Measurements from ENCODE around the gene DKK1. TPM values are rescaled to one million over a fixed set of nuclear protein-coding genes. Genes with fewer than 3 reads are reported as not detected.

Gene DKK1
- total RNA-seq, 1 donor from 2014 or later: not detected

DNA sequence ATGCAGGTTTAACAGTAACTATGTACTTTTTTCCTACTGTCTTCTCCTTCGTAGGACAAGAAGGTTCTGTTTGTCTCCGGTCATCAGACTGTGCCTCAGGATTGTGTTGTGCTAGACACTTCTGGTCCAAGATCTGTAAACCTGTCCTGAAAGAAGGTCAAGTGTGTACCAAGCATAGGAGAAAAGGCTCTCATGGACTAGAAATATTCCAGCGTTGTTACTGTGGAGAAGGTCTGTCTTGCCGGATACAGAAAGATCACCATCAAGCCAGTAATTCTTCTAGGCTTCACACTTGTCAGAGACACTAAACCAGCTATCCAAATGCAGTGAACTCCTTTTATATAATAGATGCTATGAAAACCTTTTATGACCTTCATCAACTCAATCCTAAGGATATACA is 2.4 kb downstream of the DKK1 start:
- POLR2A ChIA-PET: no interaction called here
- Mint-ChIP-seq H3K4me3 (no peak overlapping the region), H3K9me3 (no peaks in the 10 kb centered on the region), H3K27ac (no peak overlapping the region), H3K4me1 (peaks cover 22% of the 10 kb centered on the region), H3K36me3 (ENCODE audit: low read depth) (no peaks in the 10 kb centered on the region), H3K27me3 (peaks cover 29% of the 10 kb centered on the region)
- intact Hi-C loops (cut with micrococcal nuclease): no loop called here
- TF ChIP-seq, protein P1, sequence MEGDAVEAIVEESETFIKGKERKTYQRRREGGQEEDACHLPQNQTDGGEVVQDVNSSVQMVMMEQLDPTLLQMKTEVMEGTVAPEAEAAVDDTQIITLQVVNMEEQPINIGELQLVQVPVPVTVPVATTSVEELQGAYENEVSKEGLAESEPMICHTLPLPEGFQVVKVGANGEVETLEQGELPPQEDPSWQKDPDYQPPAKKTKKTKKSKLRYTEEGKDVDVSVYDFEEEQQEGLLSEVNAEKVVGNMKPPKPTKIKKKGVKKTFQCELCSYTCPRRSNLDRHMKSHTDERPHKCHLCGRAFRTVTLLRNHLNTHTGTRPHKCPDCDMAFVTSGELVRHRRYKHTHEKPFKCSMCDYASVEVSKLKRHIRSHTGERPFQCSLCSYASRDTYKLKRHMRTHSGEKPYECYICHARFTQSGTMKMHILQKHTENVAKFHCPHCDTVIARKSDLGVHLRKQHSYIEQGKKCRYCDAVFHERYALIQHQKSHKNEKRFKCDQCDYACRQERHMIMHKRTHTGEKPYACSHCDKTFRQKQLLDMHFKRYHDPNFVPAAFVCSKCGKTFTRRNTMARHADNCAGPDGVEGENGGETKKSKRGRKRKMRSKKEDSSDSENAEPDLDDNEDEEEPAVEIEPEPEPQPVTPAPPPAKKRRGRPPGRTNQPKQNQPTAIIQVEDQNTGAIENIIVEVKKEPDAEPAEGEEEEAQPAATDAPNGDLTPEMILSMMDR (IDR thresholded peaks at IDR 0.05): no peak
- ATAC-seq (ENCODE audit: low read depth) (no peak), DNase-seq (no peak)
- CTCF ChIA-PET: no interaction called here

DNA sequence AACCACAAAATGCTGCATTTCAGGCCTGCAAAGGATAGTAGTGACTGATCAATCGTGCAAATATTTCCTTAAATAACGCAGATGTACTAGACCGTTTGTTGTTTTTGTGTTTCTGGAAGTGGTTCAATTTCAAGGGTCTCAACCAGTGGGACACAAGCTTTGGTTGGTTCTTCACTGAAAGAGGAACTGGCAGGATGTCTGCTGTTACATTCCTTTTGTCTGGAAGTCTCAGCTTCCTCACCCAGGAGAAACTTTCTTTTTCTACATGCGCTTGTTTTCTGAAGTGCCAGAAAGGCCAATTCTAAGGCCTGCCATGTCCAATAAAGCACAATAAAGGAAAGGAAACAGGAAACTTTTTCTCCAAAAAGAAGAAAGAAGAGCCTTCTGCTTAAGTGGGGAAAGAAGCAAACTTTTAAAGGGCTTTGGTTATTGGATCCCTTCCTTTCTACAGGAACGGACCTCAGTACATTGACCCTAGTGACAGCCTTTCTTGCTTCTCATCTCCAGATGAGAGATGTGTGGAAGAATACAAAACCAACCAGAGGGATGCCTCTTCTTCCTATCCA is 4.1 kb downstream of the DKK1 start:
- no peak for ATAC-seq (ENCODE audit: low read depth)
- H3K4me1 Mint-ChIP-seq: peaks cover 18% of the 10 kb centered on the region
- no peaks in the 10 kb centered on the region for H3K9me3 Mint-ChIP-seq
- DNase-seq: no peak
- ChIA-PET CTCF (interaction anchor here (0.8 kb wide), 1 partner anchor 22 kb away, joined by 3 read pairs; no protein-coding TSS in a partner anchor), POLR2A (no interaction called here)
- H3K4me3 Mint-ChIP-seq: no peak overlapping the region
- H3K36me3 Mint-ChIP-seq (ENCODE audit: low read depth): no peaks in the 10 kb centered on the region
- TF ChIP-seq, protein P1 (IDR thresholded peaks at IDR 0.05): no peak
- intact Hi-C loops (cut with micrococcal nuclease): no loop called here
- H3K27me3 Mint-ChIP-seq: peaks cover 17% of the 10 kb centered on the region
- H3K27ac Mint-ChIP-seq: no peak overlapping the region

DNA sequence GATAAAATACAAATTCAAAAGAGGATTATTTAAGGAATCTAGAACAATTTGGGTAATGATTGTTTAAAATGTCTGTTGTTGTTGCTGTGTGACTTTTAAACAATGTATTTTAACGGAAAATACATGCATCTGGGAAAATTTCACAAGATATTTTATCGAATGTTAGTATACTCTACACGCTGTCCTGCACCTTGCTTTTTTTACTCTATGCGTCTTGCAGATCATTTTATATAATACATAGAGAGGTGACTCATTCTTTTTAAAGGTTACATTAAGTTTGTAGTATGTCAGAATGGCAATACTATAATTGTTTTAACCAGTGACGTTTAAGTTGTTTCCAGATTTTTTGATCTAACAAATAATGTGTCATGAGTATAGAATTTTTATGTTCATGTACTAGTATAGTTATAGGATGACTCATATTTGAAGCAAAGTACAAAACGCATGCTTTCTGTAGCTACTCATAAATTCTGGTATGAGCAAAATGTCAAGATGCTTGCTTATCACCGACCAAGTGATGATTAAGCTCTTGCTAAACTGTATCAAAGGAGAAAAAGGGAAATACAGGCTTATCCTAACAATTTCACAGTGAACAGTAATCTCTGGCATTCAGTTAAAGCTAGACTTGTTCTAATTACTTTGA is 4.9 kb downstream of the DKK1 start:
- ATAC-seq (ENCODE audit: low read depth) (no peak), DNase-seq (no peak)
- H3K36me3 Mint-ChIP-seq (ENCODE audit: low read depth): no peaks in the 10 kb centered on the region
- H3K27me3 Mint-ChIP-seq: peaks cover 14% of the 10 kb centered on the region
- intact Hi-C loops (cut with micrococcal nuclease): no loop called here
- H3K27ac Mint-ChIP-seq: no peak overlapping the region
- CTCF ChIA-PET: no interaction called here
- TF ChIP-seq, protein P1 (IDR thresholded peaks at IDR 0.05): no peak
- H3K4me3 Mint-ChIP-seq: no peak overlapping the region
- no peaks in the 10 kb centered on the region for H3K9me3 Mint-ChIP-seq
- peaks cover 12% of the 10 kb centered on the region for H3K4me1 Mint-ChIP-seq
- POLR2A ChIA-PET: no interaction called here

DNA sequence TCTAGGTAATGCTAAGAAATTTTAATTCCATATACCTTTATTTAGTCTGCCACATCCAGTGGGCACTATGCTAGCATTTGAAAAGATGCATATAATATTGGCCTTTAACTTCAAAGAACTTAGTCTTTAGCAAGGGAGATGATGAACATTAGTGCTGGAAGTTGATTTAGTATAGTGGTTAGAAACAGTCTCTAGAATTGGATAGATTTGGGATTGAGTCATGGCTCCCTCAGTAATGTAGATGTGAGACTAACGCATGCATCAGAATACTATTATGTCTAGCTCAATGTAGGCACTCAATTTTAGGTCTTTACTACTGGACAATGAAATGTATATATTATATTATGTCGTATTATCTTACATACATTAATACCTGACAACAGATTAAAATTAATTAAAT is 5.8 kb downstream of the DKK1 start:
- H3K9me3 Mint-ChIP-seq: no peaks in the 10 kb centered on the region
- ATAC-seq (ENCODE audit: low read depth) (no peak), DNase-seq (no peak)
- TF ChIP-seq, protein P1 (IDR thresholded peaks at IDR 0.05): no peak
- no peak overlapping the region for H3K4me3 Mint-ChIP-seq
- H3K27me3 Mint-ChIP-seq: peaks cover 6% of the 10 kb centered on the region
- H3K4me1 Mint-ChIP-seq: peaks cover 2% of the 10 kb centered on the region
- intact Hi-C loops (cut with micrococcal nuclease): no loop called here
- POLR2A ChIA-PET: no interaction called here
- CTCF ChIA-PET: no interaction called here
- H3K36me3 Mint-ChIP-seq (ENCODE audit: low read depth): no peaks in the 10 kb centered on the region
- H3K27ac Mint-ChIP-seq: no peak overlapping the region

DNA sequence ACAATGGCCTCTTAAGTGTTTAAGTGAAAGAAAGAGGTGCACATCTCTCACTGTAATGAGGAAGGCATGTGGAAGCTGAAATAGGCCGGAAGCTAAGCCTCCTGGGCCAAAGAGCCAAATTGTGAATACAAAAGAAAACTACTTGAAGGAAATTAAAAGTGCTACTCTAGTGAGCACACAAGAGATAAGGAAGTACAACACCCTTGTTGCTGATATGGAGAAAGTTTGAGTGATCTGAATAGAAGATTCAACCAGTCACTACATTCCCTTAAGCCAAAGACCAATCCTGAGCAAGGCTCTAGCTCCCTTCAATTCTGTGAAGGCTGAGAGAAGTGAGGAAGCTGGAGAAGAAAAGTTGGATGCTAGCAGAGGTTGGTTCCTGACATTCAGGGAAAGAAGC is 8.2 kb downstream of the DKK1 start:
- TF ChIP-seq, protein P1 (IDR thresholded peaks at IDR 0.05): no peak
- no peaks in the 10 kb centered on the region for H3K9me3 Mint-ChIP-seq
- no peak for DNase-seq
- no peak overlapping the region for H3K27ac Mint-ChIP-seq
- peaks cover 3% of the 10 kb centered on the region for H3K27me3 Mint-ChIP-seq
- no peaks in the 10 kb centered on the region for H3K4me1 Mint-ChIP-seq
- no peak for ATAC-seq (ENCODE audit: low read depth)
- H3K4me3 Mint-ChIP-seq: no peak overlapping the region
- CTCF ChIA-PET: no interaction called here
- POLR2A ChIA-PET: no interaction called here
- intact Hi-C loops (cut with micrococcal nuclease): no loop called here
- no peaks in the 10 kb centered on the region for H3K36me3 Mint-ChIP-seq (ENCODE audit: low read depth)

Measured in activated B cell treated with CpG ODN at 0.5 μM for 24 hours (primary cell).